K562 (cell line): Measurements from ENCODE around the gene NAA40. TPM values are rescaled to one million over a fixed set of nuclear protein-coding genes. Genes with fewer than 3 reads are reported as not detected.

ENCODE experiments used
- ATAC-seq: fragments of 200-7000 bp; cut with Tn5 transposase; 3 replicates; pipeline ENCODE4 v1.9.1; 2020; ENCODE audit warnings: moderate library complexity
- BruUV-seq: library from RNA; stranded (reverse); fragments of 400-500 nt; replicated peaks from 2 replicates; lab custom pipeline; 2021; lab: Mats Ljungman, UMichigan
- CTCF ChIA-PET: fragments of 300-600 bp; formaldehyde crosslinking; extraction: SDS; loops from one replicate; lab custom pipeline; 2021; ENCODE audit warnings: low intra/inter-chr PET ratio; lab: Yijun Ruan, JAX
- POLR2A ChIA-PET: fragments of 300-600, 350-650 bp; sonication (Branson Sonifier 250); formaldehyde crosslinking; extraction: SDS; loops from one replicate; lab custom pipeline; 2021; ENCODE audit warnings: antibody characterized with exemption, inconsistent platforms; lab: Yijun Ruan, JAX
- DNase-seq, 4 experiments: peaks; one replicate each; pipeline versions ENCODE4 v3.0.0 to v3.0.0-alpha.2; 2011 to 2018; ENCODE audit warnings: low spot score in 3 of 4, mixed read lengths in 3 of 4; ENCODE audit errors: extremely low read depth in 1 of 4
- FAIRE-seq: peaks from 2 replicates; lab custom pipeline; 2011; peaks lifted over from hg19 to GRCh38; lab: Jason Lieb, UNC
- H2AFZ ChIP-seq: 2 replicates; pipeline ENCODE4 v1.6.0; 2011; ENCODE audit warnings: low read depth, low read length, control low read depth, inconsistent platforms
- H3K27ac ChIP-seq: fragments of 200-600 bp; 3 replicates; pipeline ENCODE4 v1.8.0; 2011; ENCODE audit warnings: low read depth, mild to moderate bottlenecking, control low read depth, inconsistent platforms, low read length, moderate library complexity, mixed read lengths; ENCODE audit errors: extremely low read depth
- H3K27me3 ChIP-seq, 2 experiments: fragments of 300-600 bp in 1 of 2; 2 replicates in 1 of 2; 3 replicates in 1 of 2; pipeline versions ENCODE4 v1.6.0 to v1.8.0; 2011; ENCODE audit warnings: inconsistent platforms in 2 of 2, low read length in 2 of 2, mild to moderate bottlenecking in 1 of 2, mixed read lengths in 1 of 2, moderate library complexity in 1 of 2; ENCODE audit not compliant: control insufficient read depth in 2 of 2, insufficient read depth in 2 of 2
- H3K36me3 ChIP-seq: fragments of 300-600 bp; 3 replicates; pipeline ENCODE4 v1.8.0; 2011; ENCODE audit warnings: mild to moderate bottlenecking, low read length, inconsistent platforms; ENCODE audit not compliant: control insufficient read depth, insufficient read depth
- H3K4me1 ChIP-seq, 2 experiments: fragments of 200-600 bp in 1 of 2; replicated peaks in 1 of 2; 2 replicates in 1 of 2; 3 replicates in 1 of 2; pipeline versions ENCODE4 v1.5.1 to v1.8.0; 2011; ENCODE audit warnings: inconsistent platforms in 2 of 2, low read length in 2 of 2, mild to moderate bottlenecking in 1 of 2, mixed read lengths in 1 of 2, moderate library complexity in 1 of 2; ENCODE audit not compliant: control insufficient read depth in 2 of 2, insufficient read depth in 2 of 2
- H3K4me2 ChIP-seq: 2 replicates; pipeline ENCODE4 v1.6.1; 2011; ENCODE audit warnings: low read length, control low read depth, inconsistent platforms, mixed read lengths; ENCODE audit not compliant: insufficient read depth
- H3K4me3 ChIP-seq: fragments of 200-600 bp; sonication (generic), shearing (Covaris generic); 2 replicates; pipeline ENCODE4 v1.5.1; 2016; ENCODE audit warnings: control low read depth, inconsistent platforms
- H3K79me2 ChIP-seq: fragments of 200-600 bp; 3 replicates; pipeline ENCODE4 v1.8.0; 2011; ENCODE audit warnings: low read length, inconsistent platforms; ENCODE audit not compliant: control insufficient read depth, insufficient read depth
- H3K9ac ChIP-seq, 2 experiments: 2 replicates each; pipeline versions ENCODE4 v1.6.0 to v1.6.1; 2011; ENCODE audit warnings: low read depth in 2 of 2, low read length in 2 of 2, control low read depth in 1 of 2, inconsistent platforms in 1 of 2, mild to moderate bottlenecking in 1 of 2, mixed read lengths in 1 of 2; ENCODE audit not compliant: insufficient read depth in 1 of 2
- H3K9me1 ChIP-seq: one replicate; pipeline ENCODE4 v1.6.0; 2011; ENCODE audit warnings: inconsistent platforms, mild to moderate bottlenecking, low read length, moderate library complexity; ENCODE audit not compliant: control insufficient read depth, insufficient read depth
- H3K9me3 ChIP-seq: replicated peaks from 2 replicates; pipeline ENCODE4 v1.5.1; 2011; ENCODE audit warnings: low read depth, low read length, inconsistent platforms; ENCODE audit not compliant: control insufficient read depth, insufficient read depth
- H4K20me1 ChIP-seq: replicated peaks from 2 replicates; pipeline ENCODE4 v1.6.1; 2011; ENCODE audit warnings: low read length, inconsistent platforms, mixed read lengths; ENCODE audit not compliant: control insufficient read depth, insufficient read depth
- CLOCK ChIP-seq: fragments of 250-450 bp; sonication (Bioruptor Pico); IDR thresholded peaks from 2 replicates; pipeline ENCODE4 v1.4.0; 2020; ENCODE audit warnings: mild to moderate bottlenecking, moderate library complexity, borderline replicate concordance
- DEAF1 ChIP-seq: fragments of 450-650 bp; formaldehyde crosslinking; IDR thresholded peaks from 2 replicates; pipeline ENCODE4 v1.4.0; 2020; ENCODE audit warnings: mild to moderate bottlenecking, moderate library complexity
- SIRT6 ChIP-seq: IDR thresholded peaks from one replicate; pipeline ENCODE4 v1.6.1; 2012; ENCODE audit warnings: low read depth, mild to moderate bottlenecking, control low read depth, inconsistent platforms, low read length, moderate library complexity
- SNIP1 ChIP-seq: fragments of 450-650 bp; IDR thresholded peaks from 2 replicates; pipeline ENCODE4 v1.7.1; 2017; ENCODE audit warnings: low read depth, mild to moderate bottlenecking
- TBP ChIP-seq: optimal IDR thresholded peaks from 2 replicates; pipeline ENCODE3; 2011; ENCODE audit warnings: low read depth, low read length, improper control_type of control experiment
- U2AF2 ChIP-seq: fragments of 200-400 bp; formaldehyde crosslinking; optimal IDR thresholded peaks from 2 replicates; pipeline ENCODE3; 2017; ENCODE audit warnings: low read depth, mild to moderate bottlenecking, low read length
- ZFP1 ChIP-seq: fragments of 450-650 bp; formaldehyde crosslinking; IDR thresholded peaks from 2 replicates; pipeline ENCODE4 v1.4.0; 2020; ENCODE audit warnings: mild to moderate bottlenecking, mixed read lengths
- ZFPM2 ChIP-seq: fragments of 250-450 bp; sonication (Bioruptor Pico); IDR thresholded peaks from 2 replicates; pipeline ENCODE4 v1.5.1; 2022; ENCODE audit warnings: mild to moderate bottlenecking
- ZNF696 ChIP-seq: fragments of 250-450 bp; sonication (Bioruptor Pico); conservative IDR thresholded peaks from 2 replicates; pipeline ENCODE4 v1.4.0; 2020; ENCODE audit warnings: mild to moderate bottlenecking, moderate library complexity
- ZNF707 ChIP-seq: fragments of 250-450 bp; sonication (Bioruptor Pico); conservative IDR thresholded peaks from 2 replicates; pipeline ENCODE4 v1.8.0; 2022; ENCODE audit warnings: inconsistent platforms, mild to moderate bottlenecking, moderate library complexity
- ZNF830 ChIP-seq: fragments of 250-450 bp; sonication (Bioruptor Pico); IDR thresholded peaks from 2 replicates; pipeline ENCODE4 v1.5.0; 2021; ENCODE audit warnings: mild to moderate bottlenecking
- WGBS: fragments of 100-300 bp; shearing (Covaris generic); methylation state at CpG from one replicate; pipeline ENCODE4 v1.1.6; 2016; ENCODE audit warnings: low coverage, mixed read lengths; ENCODE audit not compliant: insufficient coverage; ENCODE audit errors: missing lambda C conversion rate; 5-methylcytosine and 5-hydroxymethylcytosine counted together
- in situ Hi-C: fragments of 300-500 bp; cut with MboI; formaldehyde crosslinking; loops from 4 replicates; pipeline ENCODE4 v1.15.0; 2018; ENCODE audit warnings: inconsistent platforms, mixed read lengths
- intact Hi-C: fragments of 100-400 bp; cut with micrococcal nuclease; formaldehyde crosslinking; loops from 2 replicates; pipeline ENCODE4 v1.14.2; 2022
- polyA plus RNA-seq, 8 experiments: library from polyadenylated mRNA; depleted of rRNA in 4 of 8; stranded (reverse) in 5 of 8; unstranded in 3 of 8; fragments of >200 nt; fragmentation: Nextera tagmentation in 2 of 8; fragmentation: Illumina TruSeq in 1 of 8; extraction: Ambion mirVana in 2 of 8; extraction: Trizol in 1 of 8; gene quantifications; 2 replicates each; pipeline versions ENCODE4 v1.2.1 to v1.2.3, GENCODE V29; 2011 to 2014; ENCODE audit warnings: inconsistent platforms in 1 of 8, missing spikeins in 1 of 8
- total RNA-seq, 7 experiments: library from RNA; depleted of rRNA in 6 of 7; stranded (reverse); fragments of >200 nt in 6 of 7; fragmentation: Illumina TruSeq in 2 of 7; extraction: Trizol in 2 of 7; gene quantifications; 2 replicates each; pipeline versions ENCODE4 v1.2.1 to v1.2.3, GENCODE V29; 2011 to 2021; ENCODE audit warnings: low replicate concordance in 1 of 7

Gene NAA40
- total and polyA plus RNA-seq, 9 of the 15 experiments (the other 6 are each of a cell fraction or from before 2014, with no cell fraction given) = 6.2 to 39.0 (median 23.1) TPM

DNA sequence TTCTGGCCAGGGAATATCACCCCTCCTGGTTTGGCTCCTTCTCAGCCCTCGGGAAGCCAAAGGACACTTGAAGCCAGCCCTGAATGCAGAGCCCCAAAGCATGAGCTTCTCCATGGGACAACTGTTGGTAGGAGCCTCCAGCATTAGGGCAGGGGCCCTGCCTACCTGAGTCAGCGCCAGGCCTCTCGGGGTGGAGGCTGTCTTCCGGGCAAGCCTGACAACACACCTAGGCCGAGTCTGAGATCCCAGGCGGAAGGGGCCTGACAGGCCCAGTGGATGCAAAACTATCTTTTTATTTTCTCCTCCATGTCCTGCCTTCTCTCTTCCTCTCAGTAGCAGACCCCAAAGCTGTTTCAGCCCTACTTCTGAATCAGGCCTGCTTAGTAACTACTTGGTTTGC, 49.5 kb upstream of the NAA40 start:
- Histone ChIP-seq H3K9me3 (no peaks in the 10 kb centered on the region), H3K4me1 (peaks cover 30 to 33% of the 10 kb centered on the region in 2 experiments), H3K9ac (peak overlapping the region; percentile 84 to 99), H3K27ac (peak overlapping the region; percentile 88), H3K4me3 (peak overlapping the region; percentile 62), H3K27me3 (no peaks in the 10 kb centered on the region), H3K9me1 (peaks cover 13% of the 10 kb centered on the region), H4K20me1 (peaks cover 15% of the 10 kb centered on the region; the same call in 1 of the 2 replicates), H3K36me3 (peaks cover 27% of the 10 kb centered on the region; the same call in 2 of the 3 replicates), H3K4me2 (peak overlapping the region; percentile 96), H2AFZ (no peak overlapping the region), H3K79me2 (peaks cover 82% of the 10 kb centered on the region)
- ATAC-seq (no peak), DNase-seq (no peak), FAIRE-seq (no peak)
- in situ Hi-C loops (no loop called here), intact Hi-C loops (no loop called here)
- 55% methylated on average over 6 of the region's 6 CpGs for WGBS
- no TSS peak for BruUV-seq
- no peak for TF ChIP-seq ZNF707 (CRISPR knock-in tag)
- ChIA-PET CTCF (no interaction called here), POLR2A (interaction anchor here (0.7 to 1.6 kb wide), 4 partner anchors 13 to 292 kb away, joined by 3 to 5 read pairs (median 4); no protein-coding TSS in a partner anchor)

DNA sequence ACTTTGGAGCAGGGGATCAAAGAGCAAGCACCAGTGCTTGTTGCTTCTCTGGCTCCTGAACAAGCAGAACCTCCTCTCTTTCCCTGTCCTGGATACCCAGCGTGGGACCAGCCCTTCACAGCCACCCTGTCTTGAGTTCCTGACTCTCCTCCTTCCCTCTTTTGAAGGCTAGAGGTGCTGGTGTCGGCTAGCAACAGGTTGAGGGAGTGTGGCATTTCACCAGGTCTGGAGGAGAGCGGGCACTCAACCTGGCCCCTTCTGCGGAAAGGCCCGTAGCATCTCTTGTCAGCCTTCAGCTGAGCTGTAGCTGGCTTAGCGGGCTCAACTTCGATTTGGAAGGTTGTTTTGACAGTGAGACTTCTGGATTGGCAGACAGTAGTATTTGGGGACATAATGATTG, 48.4 kb upstream of the NAA40 start:
- no peak for FAIRE-seq
- ChIA-PET POLR2A (interaction anchor here (0.9 to 1.6 kb wide), 2 partner anchors 14 to 18 kb away, joined by 4 to 5 read pairs; no protein-coding TSS in a partner anchor), CTCF (no interaction called here)
- no peaks in the 10 kb centered on the region for H3K9me3 ChIP-seq
- no peak overlapping the region for H2AFZ ChIP-seq
- 73% methylated on average over 6 of the region's 7 CpGs for WGBS
- TF ChIP-seq ZNF830 (CRISPR knock-in tag) = no peak
- TF ChIP-seq SNIP1 = no peak
- TF ChIP-seq SIRT6 = no peak
- no peak for TF ChIP-seq CLOCK (CRISPR knock-in tag)
- no peak for TF ChIP-seq U2AF2
- no peak for TF ChIP-seq ZNF696 (CRISPR knock-in tag)
- TF ChIP-seq ZFP1 (CRISPR knock-in tag) = no peak
- TF ChIP-seq TBP = no peak
- no peak for TF ChIP-seq DEAF1
- TF ChIP-seq ZFPM2 (CRISPR knock-in tag) = no peak
- TF ChIP-seq, all 486 proteins: peak for 0
- no peak for ATAC-seq
- Histone ChIP-seq H3K4me1 (peaks cover 30 to 33% of the 10 kb centered on the region in 2 experiments), H3K27me3 (no peaks in the 10 kb centered on the region), H3K4me2 (peak overlapping the region; percentile 15; the same call in 1 of the 2 replicates), H3K36me3 (peaks cover 35% of the 10 kb centered on the region; the same call in 2 of the 3 replicates), H3K27ac (no peak overlapping the region; the same call in 2 of the 3 replicates), H3K4me3 (no peak overlapping the region), H3K9ac (peak overlapping the region in 1 of 2 experiments; percentile 74; a peak in 1 of 4 replicates), H3K9me1 (peaks cover 13% of the 10 kb centered on the region), H3K79me2 (peaks cover 78% of the 10 kb centered on the region), H4K20me1 (peaks cover 15% of the 10 kb centered on the region; the same call in 1 of the 2 replicates)
- intact Hi-C loops = no loop called here
- DNase-seq = no peak
- TSS peak; percentile 20 for BruUV-seq
- in situ Hi-C loops = no loop called here
